Erythroblast (primary cell): ENCODE measurements around the gene JARID2.

Experiments
- DNase-seq, 2 experiments: peaks; one replicate each; lab custom pipeline; 2025; lab: John Stamatoyannopoulos, UW
- GATA1 ChIP-seq: IDR thresholded peaks from 2 replicates; pipeline ENCODE4 v1.6.1; 2011; ENCODE audit warnings: low read depth, mild to moderate bottlenecking, control low read depth, low read length, moderate library complexity
- POLR2A ChIP-seq: IDR thresholded peaks from 2 replicates; pipeline ENCODE4 v1.6.1; 2011; ENCODE audit warnings: mild to moderate bottlenecking, low read length

JARID2 gene

GRCh38 chr6:15500078-15500740, 254.3 kb downstream of the JARID2 start:
- DNase-seq, result no peak
- TF ChIP-seq GATA1 (no peak), POLR2A (no peak)

- TF ChIP-seq POLR2A, result no peak
- TF ChIP-seq GATA1, result no peak
- no peak for DNase-seq
These were observed 255.3 kb downstream of the JARID2 start for GRCh38 chr6:15500901-15501825.

- no peak for DNase-seq
- TF ChIP-seq POLR2A (no peak), GATA1 (no peak)
These were observed 256.1 kb downstream of the JARID2 start for GRCh38 chr6:15501826-15502445.

GRCh38 chr6:15502446-15503345, 256.8 kb downstream of the JARID2 start:
- no peak for TF ChIP-seq POLR2A
- no peak for TF ChIP-seq GATA1

GRCh38 chr6:15503346-15503680, 257.4 kb downstream of the JARID2 start:
- DNase-seq, result no peak
- TF ChIP-seq GATA1, result no peak
- no peak for TF ChIP-seq POLR2A

More at GRCh38 chr6:15502446-15503345, 256.8 kb downstream of the JARID2 start:
- no peak for DNase-seq

- TF ChIP-seq POLR2A (no peak), GATA1 (no peak)
- no peak for DNase-seq
These were observed 258.2 kb downstream of the JARID2 start for GRCh38 chr6:15504040-15504495.

- DNase-seq, result no peak
- no peak for TF ChIP-seq POLR2A
- TF ChIP-seq GATA1, result no peak
These were observed 258.9 kb downstream of the JARID2 start for GRCh38 chr6:15504581-15505350.

- no peak for DNase-seq
- TF ChIP-seq GATA1 (no peak), POLR2A (no peak)
These were observed 259.6 kb downstream of the JARID2 start for GRCh38 chr6:15505463-15505918.

- no peak for DNase-seq
- TF ChIP-seq POLR2A (no peak), GATA1 (no peak)
These were observed 260.2 kb downstream of the JARID2 start for GRCh38 chr6:15506066-15506465.

GRCh38 chr6:15507221-15507620, 261.4 kb downstream of the JARID2 start:
- no peak for TF ChIP-seq GATA1
- TF ChIP-seq POLR2A, result no peak
- no peak for DNase-seq

- no peak for DNase-seq
- TF ChIP-seq POLR2A, result no peak
- TF ChIP-seq GATA1, result no peak
These were observed 261.9 kb downstream of the JARID2 start for GRCh38 chr6:15507746-15508145.

- DNase-seq, result no peak
- TF ChIP-seq POLR2A (no peak), GATA1 (no peak)
These were observed 262.6 kb downstream of the JARID2 start for GRCh38 chr6:15508441-15508871.

- TF ChIP-seq POLR2A (no peak), GATA1 (no peak)
- no peak for DNase-seq
These were observed 263.1 kb downstream of the JARID2 start for GRCh38 chr6:15508931-15509330.
